DMS53 (cell line): Measurements from ENCODE around the gene SHBG.
A peak's percentile ranks its signal among the peaks of the same experiment; 100 is the strongest.

Experiments
- DNase-seq: peaks from one replicate; lab custom pipeline; 2025; lab: John Stamatoyannopoulos, UW

SHBG gene

DNA sequence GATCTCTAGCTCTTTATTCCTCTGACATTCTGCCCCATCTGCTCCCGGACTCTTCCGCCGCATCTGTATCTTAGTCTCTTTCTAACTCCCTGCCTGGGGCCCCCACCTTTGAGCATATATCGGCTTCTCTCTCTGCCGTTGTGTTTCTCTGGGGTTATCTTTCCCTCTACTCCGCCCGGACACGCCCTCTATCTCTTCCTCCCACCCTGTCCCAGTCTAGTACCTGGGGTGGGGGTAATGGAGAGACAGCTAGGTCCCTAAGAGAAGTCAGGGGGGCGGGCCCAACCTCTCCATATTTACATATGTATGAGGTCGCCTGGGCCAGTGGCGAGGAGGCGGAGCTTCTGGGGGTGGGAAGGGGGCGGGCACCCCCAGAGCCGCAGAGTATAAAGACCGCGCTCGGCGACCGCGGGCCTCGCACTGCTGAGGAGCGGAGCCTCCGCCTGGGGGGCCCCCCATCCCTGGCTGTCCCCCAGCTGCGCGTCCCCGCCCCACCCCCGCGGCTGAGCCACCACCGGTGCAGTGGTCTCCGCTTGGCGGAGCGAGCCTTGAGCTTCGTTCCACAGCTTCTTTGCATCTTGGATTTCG lies 20.7 kb downstream of the SHBG start, which contains the start of gene ATP1B2:
Gene ATP1B2 (plus strand): TSS at position 418 of the 588 bp plus-strand sequence. CDS start 593 bp downstream, outside the sequence.
- DNase-seq: peak; percentile 96

DNA sequence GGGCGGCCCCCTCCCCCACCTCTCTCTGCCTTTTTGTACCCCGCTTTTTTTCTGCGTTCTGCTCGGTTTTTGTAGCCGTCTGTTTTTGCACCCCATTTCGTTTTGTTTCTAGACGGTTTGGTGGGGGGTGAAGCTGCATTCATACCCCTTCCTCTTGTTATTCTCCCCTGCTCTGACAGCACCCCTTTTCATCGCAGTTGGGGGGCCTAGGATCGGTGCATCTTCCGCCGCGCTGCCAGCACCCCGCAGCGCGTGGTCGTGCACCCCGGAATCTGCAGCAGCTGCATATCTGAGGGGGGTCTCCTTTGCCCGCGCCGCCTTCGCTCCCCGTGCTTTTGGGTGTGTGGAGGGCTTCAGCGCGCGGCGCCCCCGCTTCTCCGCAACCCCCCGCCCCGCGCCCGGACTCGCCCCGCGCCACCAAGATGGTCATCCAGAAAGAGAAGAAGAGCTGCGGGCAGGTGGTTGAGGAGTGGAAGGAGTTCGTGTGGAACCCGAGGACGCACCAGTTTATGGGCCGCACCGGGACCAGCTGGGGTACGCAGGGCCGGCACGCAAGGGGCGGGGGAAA lies 21.2 kb downstream of the SHBG start:
- no peak for DNase-seq

DNA sequence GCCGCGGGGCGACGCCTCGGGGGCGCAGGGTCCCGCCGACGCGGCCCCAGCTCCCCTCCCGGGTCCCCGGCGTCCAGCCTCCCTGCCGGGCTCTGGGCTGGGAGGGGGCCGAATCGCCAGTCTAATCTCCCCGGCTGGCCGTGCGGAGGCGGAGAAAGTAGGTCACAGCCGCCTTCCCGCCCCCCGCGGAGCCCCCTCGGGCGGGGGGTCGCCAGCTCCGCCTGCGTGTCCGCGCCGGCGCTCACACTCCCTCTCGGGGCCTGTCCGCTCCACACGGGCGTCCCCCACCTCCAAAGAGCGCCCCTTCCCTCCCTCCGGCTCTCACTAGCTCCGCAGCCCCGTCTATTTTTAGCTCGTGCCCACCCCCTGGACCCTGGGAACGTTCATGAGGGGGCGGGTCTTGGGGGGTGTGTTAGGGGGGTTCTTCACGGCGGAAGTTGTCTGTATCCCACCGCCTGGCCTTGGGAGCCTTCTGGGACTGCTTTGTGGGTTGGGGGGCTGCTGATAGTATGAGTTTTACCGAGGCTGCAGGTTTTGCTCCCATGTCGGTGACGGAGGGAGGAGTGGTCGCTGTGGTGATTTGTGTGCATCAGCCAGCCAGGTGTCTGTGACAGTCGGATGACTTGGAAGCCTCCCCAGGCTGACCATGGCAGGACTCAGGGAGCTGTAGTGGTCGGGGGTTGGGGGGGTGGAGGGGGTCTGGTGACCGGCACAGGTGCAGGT lies 21.9 kb downstream of the SHBG start:
- DNase-seq: no peak

DNA sequence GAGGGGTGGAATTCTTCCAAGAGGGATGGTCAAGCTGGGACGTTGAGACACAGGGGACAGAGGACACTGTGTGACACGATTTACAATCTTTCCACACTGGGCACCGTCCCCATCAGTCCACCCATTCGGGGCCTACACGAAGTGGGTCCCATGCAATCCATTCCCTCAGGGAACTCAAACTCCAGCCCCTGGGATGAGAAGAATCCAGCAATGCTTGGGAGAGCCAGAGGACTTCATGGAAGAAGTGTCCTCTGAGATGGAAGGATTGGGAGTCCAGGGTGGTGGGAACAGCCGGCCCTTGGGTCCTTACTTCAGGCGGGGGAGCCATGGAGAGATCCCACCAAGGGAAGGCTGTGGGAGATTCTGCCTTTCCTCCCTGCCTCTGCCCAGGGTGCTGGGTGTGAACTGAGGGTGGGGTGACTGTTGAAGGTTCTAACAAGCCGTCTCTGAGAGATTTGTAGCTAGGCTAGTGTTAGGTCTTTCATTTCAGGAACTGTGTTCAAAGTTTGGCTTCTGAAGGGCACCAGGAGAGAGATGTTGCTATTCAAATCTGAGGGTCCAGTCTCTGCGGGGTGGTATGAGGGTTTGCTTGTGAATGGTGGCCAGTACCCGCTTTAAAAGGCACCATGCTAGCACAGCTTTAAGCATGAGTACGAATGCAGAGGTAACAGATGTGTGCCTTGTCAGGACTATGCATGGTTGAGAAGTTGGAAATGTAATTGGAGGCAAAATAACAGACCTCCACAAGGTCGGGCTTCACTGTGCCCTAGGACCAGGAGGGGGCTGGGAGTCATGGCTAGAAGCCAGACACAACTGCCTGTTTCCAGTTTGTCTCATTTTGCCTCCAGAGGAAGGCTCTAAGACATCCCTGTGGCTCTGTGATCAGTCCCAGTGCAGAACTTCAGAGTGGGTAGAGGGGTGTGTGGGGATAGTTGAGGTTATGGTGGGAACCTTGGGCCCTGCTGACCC lies 22.7 kb downstream of the SHBG start:
- no peak for DNase-seq

DNA sequence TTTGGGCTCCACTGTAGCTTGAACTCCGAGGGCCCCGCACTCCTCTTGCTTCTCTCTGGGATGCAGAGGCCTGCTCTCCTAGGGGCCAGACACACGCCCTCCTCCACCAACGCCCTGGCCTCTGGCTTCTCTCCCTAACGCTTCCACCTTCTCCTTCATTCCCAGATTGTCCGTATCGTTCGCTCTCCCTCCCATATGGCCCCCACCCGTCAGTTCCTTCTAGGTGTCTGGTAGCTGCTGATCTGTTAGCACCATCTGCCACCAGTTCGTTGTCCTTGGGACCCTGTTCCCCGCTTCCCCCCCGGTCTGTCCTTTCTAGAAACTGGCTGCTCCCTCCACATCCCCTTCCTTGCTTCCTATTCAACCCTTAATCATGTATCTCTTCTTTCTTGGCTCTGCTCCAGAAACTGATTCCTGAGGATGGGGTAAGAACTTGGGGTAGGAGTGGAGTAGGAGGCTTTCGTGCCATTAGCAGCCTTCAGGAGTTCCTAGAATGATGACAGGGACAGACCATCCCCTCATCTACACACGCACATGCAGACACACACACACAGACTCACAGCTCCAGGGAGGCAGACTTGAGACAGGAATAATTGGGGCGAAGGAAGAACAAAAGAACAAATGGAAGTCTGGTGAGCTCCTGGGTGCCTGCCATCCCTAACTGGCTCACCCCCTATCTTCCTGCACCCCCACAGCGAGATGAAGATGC lies 25.1 kb downstream of the SHBG start:
- no peak for DNase-seq

DNA sequence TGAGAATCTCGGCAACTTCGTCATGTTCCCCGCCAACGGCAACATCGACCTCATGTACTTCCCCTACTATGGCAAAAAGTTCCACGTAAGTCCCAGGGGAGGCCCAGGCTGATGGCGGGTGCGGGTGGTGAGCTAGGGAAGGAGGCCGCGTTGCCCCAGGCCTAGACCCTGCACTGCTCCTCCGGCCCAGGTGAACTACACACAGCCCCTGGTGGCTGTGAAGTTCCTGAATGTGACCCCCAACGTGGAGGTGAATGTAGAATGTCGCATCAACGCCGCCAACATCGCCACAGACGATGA lies 25.6 kb downstream of the SHBG start:
- no peak for DNase-seq

DNA sequence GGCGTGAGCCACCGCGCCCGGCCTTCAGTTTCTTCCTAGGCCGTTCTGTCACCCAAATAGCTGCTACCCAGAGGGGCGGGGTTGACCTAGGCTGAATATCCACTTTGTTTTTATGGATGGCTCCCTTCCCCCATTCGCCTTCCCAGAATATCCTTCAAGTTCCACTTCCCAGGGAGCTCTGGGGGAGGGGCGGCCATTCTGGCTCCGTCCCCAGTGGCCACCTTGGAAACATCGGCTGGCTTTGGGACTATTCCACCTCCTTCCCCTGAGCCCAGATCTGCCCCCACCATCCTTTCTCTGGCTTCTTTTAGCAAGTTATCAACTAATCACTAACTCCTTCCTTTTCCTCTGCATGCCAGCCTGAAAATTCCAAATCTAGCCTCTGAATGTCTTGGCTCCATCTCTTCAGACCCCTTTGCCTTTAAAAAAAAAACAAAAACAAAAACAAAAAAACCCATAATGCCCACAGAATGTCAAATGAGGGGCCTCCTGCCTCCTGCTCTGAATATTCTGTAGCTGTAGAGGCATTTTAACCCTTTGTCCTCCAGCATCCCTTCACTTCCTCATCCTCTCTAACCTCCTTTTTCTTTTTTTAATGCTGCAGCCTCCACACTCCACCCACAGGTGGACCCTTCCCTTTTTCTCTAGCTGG lies 27.1 kb downstream of the SHBG start:
- DNase-seq: no peak

DNA sequence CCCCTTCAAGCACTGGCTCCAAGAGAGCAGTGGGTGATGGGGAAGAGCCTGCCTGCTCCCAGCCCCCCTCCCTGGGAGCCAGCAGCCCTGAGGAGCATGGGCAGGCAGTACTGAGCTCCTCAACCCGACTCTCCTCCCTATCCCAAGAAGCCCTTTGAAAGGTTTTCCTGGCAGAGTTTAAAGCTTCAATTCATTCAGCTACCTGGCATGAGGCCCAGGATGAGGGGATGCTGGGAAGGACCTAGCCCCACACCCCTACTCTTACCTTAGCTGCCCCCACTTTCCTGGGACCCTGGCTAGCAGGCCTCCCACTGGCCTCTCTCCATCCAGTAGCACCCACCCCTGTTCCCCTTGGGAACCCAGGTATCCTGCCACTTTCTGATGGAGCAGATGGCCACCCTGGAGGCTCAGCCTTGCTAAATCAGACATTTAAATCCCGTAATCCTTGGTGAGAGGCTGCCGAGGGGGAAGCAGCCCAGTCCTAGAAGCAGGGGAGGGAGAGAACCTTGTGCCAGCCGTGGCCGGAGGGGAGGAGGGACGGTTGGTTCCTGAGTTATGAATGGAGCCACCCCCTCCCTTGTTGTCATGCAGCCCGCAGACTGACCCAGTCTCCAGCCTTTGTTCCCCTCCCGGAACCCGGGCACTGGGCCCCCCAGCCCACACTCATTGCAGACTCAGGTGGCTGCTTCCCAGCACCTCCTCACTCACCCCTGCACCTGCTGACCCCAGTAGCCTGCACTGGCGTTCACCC lies 37.9 kb downstream of the SHBG start:
- DNase-seq: no peak

DNA sequence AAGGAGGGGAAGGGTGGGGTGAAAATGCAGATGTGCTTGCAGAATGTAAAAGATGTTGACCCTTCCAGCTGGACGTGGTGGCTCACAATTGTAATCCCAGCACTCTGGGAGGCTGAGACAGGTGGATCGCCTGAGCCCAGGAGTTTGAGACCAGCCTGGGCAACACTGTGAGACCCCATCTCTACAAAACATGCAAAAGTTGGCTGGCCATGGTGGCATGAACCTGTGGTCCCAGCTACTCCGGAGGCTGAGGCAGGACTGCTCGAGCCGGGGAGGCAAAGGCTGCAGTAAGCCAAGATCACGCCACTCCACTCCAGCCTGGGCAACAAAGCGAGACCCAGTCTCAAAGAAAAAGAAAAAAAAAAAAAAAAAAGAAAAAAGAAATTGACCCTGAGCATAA lies 38.5 kb downstream of the SHBG start:
- no peak for DNase-seq

DNA sequence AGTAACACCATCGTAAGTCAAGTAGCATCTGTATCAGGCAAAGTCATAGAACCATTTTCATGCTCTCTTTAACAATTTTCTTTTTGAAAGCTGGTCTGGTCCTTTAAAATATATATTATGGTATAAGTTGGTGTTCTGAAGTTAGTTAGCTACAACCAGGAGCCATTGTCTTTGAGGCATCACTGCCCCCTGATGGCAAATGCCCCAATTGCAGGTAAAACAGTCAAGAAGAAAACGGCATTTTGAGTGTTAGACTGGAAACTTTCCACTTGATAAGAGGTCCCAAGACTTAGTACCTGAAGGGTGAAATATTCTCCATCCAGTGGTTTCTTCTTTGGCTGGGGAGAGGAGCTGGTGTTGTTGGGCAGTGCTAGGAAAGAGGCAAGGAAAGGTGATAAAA lies 43.3 kb downstream of the SHBG start:
- peak; percentile 57 for DNase-seq

DNA sequence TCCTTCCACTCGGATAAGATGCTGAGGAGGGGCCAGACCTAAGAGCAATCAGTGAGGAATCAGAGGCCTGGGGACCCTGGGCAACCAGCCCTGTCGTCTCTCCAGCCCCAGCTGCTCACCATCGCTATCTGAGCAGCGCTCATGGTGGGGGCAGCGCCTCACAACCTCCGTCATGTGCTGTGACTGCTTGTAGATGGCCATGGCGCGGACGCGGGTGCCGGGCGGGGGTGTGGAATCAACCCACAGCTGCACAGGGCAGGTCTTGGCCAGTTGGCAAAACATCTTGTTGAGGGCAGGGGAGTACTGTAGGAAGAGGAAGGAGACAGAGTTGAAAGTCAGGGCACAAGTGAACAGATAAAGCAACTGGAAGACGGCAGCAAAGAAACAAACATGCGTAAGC lies 45.0 kb downstream of the SHBG start:
- no peak for DNase-seq

DNA sequence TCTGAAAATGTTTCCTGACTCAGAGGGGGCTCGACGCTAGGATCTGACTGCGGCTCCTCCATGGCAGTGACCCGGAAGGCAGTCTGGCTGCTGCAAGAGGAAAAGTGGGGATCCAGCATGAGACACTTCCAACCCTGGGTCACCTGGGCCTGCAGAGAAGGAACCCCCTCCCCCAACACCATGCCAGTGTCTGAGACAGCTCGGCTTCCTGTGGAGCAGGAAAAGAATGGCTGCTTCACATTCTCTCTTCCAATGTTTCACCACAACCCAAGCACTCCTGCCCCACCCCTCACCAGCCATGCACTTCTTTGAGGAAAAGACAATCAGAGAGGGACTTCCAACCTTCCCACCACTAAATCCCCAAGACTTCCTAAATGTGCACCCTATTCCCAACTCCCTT lies 46.6 kb downstream of the SHBG start:
- DNase-seq: no peak

DNA sequence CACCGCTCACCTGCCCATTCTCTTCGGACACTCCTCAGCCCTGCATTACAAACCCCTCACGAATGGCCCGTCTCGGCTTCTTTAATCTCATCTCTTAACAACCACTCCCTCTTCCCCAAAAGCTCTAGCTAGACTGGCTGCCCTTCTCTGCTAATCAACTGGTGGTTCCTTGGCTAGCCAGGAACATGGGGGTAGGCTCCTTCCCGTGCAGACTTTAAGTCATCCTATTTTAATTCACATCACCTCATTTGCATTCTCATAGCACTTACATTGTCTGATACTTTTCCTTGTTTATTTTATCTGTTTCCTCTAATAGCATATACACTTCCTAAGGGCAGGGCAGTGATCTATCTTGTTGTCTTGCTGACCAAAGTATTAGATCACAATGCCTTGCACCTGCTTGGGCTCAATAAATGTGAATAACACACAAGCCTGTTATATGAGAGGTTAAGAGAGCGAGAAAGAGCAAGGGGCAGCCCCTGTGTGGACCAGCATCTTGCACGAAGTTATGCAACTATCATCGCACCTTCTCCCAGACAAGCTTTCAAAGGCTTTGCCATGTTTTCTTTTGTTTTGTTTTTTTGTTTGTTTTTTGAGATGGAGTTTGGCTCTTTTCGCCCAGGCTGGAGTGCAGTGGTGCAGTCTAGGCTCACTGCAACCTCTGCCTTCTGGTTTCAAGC lies 47.6 kb downstream of the SHBG start:
- DNase-seq: no peak
